Measurements from ENCODE around the gene ZCCHC24. TPM values are rescaled to one million over a fixed set of nuclear protein-coding genes. Genes with fewer than 3 reads are reported as not detected.

ZCCHC24 gene
- total and polyA plus RNA-seq, 2 of the 8 experiments (the other 6 are each of a cell fraction or from before 2014, with no cell fraction given) = 3.9 to 6.9 TPM

DNA sequence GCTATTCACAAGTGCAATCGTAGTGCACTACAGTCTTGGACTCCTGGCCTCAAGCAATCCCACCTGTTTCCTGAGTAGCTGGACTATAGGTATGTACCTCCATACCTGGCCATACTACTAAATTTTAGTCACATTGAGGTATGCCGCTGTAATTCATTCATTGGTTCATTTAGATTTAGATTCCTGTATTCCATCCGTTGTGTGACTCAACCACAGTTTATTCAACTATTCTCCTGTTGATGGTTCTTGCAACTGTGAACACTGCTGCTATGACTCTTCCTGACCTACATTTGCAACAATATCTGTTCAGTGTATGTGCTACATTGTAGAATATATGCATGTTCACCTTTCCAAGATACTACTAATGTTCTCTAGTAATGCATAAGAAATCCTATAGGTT lies 8.0 kb upstream of the ZCCHC24 start:
- H3K18ac ChIP-seq (ENCODE audit: extremely low read depth, low read length) = no peak overlapping the region
- no peak for TF ChIP-seq SIX5 (IDR thresholded peaks at IDR 0.05; ENCODE audit: low read depth, low read length)
- TF ChIP-seq, protein P1, sequence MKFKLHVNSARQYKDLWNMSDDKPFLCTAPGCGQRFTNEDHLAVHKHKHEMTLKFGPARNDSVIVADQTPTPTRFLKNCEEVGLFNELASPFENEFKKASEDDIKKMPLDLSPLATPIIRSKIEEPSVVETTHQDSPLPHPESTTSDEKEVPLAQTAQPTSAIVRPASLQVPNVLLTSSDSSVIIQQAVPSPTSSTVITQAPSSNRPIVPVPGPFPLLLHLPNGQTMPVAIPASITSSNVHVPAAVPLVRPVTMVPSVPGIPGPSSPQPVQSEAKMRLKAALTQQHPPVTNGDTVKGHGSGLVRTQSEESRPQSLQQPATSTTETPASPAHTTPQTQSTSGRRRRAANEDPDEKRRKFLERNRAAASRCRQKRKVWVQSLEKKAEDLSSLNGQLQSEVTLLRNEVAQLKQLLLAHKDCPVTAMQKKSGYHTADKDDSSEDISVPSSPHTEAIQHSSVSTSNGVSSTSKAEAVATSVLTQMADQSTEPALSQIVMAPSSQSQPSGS (IDR thresholded peaks at IDR 0.05; ENCODE audit: low read length) = no peak
- TF ChIP-seq ASH2L (IDR thresholded peaks at IDR 0.05; ENCODE audit: low read length) = no peak
- no peaks in the 10 kb centered on the region; the same call in 1 of the 2 replicates for H3K23me2 ChIP-seq (ENCODE audit: low read depth, low read length)
- no peaks in the 10 kb centered on the region for H3K9me3 ChIP-seq (ENCODE audit: insufficient read depth in 2 of 2, low read depth in 1 of 2, low read length in 1 of 2)
- H3K4me3 ChIP-seq (ENCODE audit: extremely low read depth in 1 of 4, insufficient read depth in 2 of 4, low read depth in 3 of 4, low read length in 4 of 4) = no peak overlapping the region
- no peak overlapping the region for H3K56ac ChIP-seq (replicated peaks; ENCODE audit: insufficient read length, low read depth, low read length)
- no peak overlapping the region for H4K8ac ChIP-seq (ENCODE audit: extremely low read depth, insufficient read depth, low read length)
- no peak overlapping the region for H2BK120ac ChIP-seq (replicated peaks; ENCODE audit: low read depth, low read length)
- H3K27me3 ChIP-seq (replicated peaks in 1 of 4; ENCODE audit: control insufficient read depth in 3 of 4, extremely low read depth in 1 of 4, insufficient read depth in 3 of 4, low read length in 3 of 4) = peaks cover 0 to 5% (median 2%) of the 10 kb centered on the region in 4 experiments; a peak in 4 of 7 replicates
- H4K91ac ChIP-seq (replicated peaks; ENCODE audit: insufficient read length, low read length) = no peak overlapping the region
- no peaks in the 10 kb centered on the region for H4K20me1 ChIP-seq (replicated peaks in 1 of 2; ENCODE audit: control insufficient read depth in 1 of 2, insufficient read depth in 2 of 2, low read length in 2 of 2)
- DNase-seq (ENCODE audit: low read depth in 1 of 2, low spot score in 2 of 2) (no peak), FAIRE-seq (no peak)
- H3K27ac ChIP-seq (ENCODE audit: low read depth, low read length) = no peak overlapping the region
- no peak overlapping the region for H2BK5ac ChIP-seq (ENCODE audit: low read depth, low read length)
- ChIA-PET CTCF (ENCODE audit: partially characterized antibody) (interaction anchor here (1.3 to 5.8 kb wide), 2 partner anchors 15 to 34 kb away, joined by 5 to 33 read pairs; no protein-coding TSS in a partner anchor), POLR2A (ENCODE audit: partially characterized antibody) (no interaction called here)
- no peak overlapping the region for H2BK15ac ChIP-seq (ENCODE audit: low read length)
- no peaks in the 10 kb centered on the region for H3K36me3 ChIP-seq (ENCODE audit: control insufficient read depth in 2 of 4, insufficient read depth in 4 of 4, low read length in 3 of 4)
- H4K5ac ChIP-seq (ENCODE audit: insufficient read length, low read depth, low read length) = no peak overlapping the region
- peaks cover 2 to 9% (median 6%) of the 10 kb centered on the region in 4 experiments; a peak in 3 of 7 replicates for H3K4me1 ChIP-seq (replicated peaks in 1 of 4; ENCODE audit: control insufficient read depth in 3 of 4, insufficient read depth in 4 of 4, low read length in 3 of 4)
- no peaks in the 10 kb centered on the region for H3K79me2 ChIP-seq (ENCODE audit: control insufficient read depth in 1 of 2, insufficient read depth in 2 of 2, low read length in 2 of 2)
- H3K79me1 ChIP-seq (ENCODE audit: low read depth, low read length) = no peaks in the 10 kb centered on the region
- no peak overlapping the region for H2BK12ac ChIP-seq (ENCODE audit: low read depth, low read length)
- no peak overlapping the region for H3K14ac ChIP-seq (ENCODE audit: insufficient read length)
- H3K4me2 ChIP-seq (ENCODE audit: insufficient read depth in 1 of 2, low read depth in 2 of 2, low read length in 2 of 2) = no peak overlapping the region
- no peak overlapping the region for H3K23ac ChIP-seq (ENCODE audit: insufficient read length)
- H3K9ac ChIP-seq (replicated peaks in 1 of 4; ENCODE audit: extremely low read depth in 1 of 4, low read depth in 3 of 4, low read length in 3 of 4) = no peak overlapping the region
- H2AK5ac ChIP-seq (ENCODE audit: low read depth, low read length) = no peak overlapping the region
- H2BK20ac ChIP-seq (ENCODE audit: low read length) = no peak overlapping the region
- no peak overlapping the region for H2AFZ ChIP-seq (ENCODE audit: low read length)
- no peak overlapping the region for H3K4ac ChIP-seq (replicated peaks; ENCODE audit: insufficient read length, low read depth, low read length)
- WGBS, 2 experiments (ENCODE audit: extremely low coverage in 1 of 2, insufficient coverage in 1 of 2, insufficient read length in 1 of 2, insufficient replicate concordance in 2 of 2, low coverage in 1 of 2, low lambda C conversion rate in 2 of 2, missing lambda C conversion rate in 1 of 2) = 81% methylated on average over 3 of the region's 3 CpGs; no CpG with 5 or more reads in 1 of the 2 experiments
